GM18951 (cell line): ENCODE measurements around the gene ITPR1.
"Not testable (repeated sequence)": the region's sequence is repeated elsewhere in the genome, so short reads cannot be mapped to it uniquely, and the experiment has no call there.

Source experiments
- POLR2A ChIP-seq: IDR thresholded peaks from 4 replicates; pipeline ENCODE4 v1.6.1; 2011; ENCODE audit warnings: mild to moderate bottlenecking; ENCODE audit not compliant: insufficient read length, insufficient read depth; ENCODE audit errors: extremely low read depth
- in situ Hi-C: fragments of 300-500 bp; cut with MboI; formaldehyde crosslinking; loops from one replicate; pipeline ENCODE4 v1.12.0; 2022; ENCODE audit warnings: low sequenced_read_pairs, mixed read lengths, inconsistent platforms; ENCODE audit not compliant: unreplicated experiment

Gene ITPR1

DNA sequence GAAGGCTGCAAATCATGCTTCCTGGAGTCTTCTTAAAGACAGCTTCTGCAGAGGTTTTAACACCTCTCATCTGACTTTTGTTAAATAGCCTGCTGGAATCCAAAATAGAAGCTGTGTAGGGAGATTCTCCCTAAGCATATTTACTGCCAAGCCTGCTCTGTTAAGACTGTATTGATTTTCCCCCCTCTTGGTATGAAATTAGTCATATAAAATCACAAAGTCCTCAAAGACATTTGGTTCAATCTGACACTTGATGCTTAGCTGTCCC, 94.6 kb downstream of the ITPR1 start:
- in situ Hi-C loops: no loop called here
- TF ChIP-seq POLR2A: no peak

DNA sequence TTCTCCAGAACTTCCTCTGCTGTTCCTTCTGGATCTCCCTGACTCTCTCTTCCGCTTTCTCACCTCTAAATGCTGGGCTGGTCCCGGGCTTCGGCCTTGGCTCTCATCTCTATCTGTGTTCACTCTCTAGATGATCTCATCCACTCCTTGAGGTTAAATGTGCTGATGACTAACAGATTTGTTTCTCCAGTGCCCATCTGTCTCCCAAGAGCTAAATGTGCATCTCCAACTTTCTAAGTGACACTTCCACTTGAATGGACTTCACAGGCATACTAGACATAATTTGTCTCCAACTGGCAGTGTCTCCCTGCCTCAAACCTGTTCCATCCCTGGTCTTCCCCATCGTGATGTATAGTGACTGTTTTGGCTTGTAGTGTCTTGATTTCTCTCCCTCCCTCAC, 95.3 kb downstream of the ITPR1 start:
- in situ Hi-C loops: no loop called here
- TF ChIP-seq POLR2A: no peak

DNA sequence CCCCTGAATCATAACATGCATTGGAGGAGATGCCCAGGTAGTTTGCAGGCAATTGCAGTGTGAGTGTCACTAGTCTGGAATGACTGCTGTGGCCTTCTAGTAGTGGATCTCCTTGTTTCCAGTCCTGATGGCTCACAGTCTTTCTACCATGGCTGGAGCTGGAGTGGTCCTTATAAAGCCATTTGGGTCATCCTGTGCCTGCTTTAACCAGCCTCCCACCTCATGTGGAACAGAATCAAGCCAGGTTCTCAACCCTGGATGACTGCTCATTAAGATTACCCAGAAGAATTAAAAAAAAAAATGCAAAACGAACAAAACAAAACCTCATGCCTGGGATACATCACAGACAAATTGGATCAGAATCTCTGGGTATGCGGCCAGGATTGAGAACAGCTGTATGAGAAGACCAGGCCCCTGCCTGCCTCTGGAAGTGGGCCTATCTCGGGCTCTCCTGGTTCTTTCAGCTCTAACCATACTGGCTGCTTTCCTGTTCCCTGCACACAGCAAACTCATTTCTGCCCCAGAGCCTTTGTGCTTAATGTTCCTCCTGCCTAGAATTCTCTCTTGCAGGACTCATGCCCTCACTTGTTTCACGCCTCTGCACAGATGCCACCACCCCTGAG, 96.4 kb downstream of the ITPR1 start:
- no peak for TF ChIP-seq POLR2A
- in situ Hi-C loops: no loop called here

DNA sequence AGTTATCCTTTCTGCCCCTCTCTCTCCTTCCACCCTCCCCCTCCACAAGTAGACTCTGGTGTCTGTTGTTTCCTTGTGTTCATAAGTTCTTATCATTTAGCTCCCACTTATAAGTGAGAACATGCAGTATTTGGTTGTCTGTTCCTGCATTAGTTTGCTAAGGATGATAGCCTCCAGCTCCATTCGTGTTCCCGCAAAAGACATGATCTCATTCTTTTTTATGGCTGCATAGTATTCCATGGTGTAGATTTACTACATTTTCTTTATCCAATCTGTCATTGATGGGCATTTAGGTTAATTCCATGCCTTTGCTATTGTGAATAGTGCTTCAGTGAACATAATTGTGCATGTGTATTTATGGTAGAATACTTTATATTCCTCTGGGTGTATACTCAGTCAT, 97.7 kb downstream of the ITPR1 start:
- in situ Hi-C loops: not testable (repeated sequence)

DNA sequence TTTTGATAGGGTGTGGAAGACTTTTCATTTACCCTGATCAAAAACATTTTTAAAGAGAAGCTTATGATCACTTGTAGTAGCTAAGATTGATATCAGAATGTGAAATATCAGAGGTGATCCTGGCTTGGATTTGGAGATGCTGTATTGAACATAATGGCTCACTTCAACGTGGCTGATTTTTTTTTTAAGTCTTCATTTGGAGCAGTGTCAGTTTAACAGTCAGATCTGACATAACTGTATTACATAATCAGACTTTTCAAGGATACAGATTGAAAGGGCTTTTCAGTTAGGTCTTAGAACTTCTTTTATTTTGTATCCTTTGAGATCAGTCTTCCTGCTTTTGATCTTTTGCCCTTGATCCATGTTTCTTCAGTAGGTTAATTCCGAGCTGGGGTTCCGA, 98.5 kb downstream of the ITPR1 start:
- TF ChIP-seq POLR2A: no peak
- in situ Hi-C loops: no loop called here

DNA sequence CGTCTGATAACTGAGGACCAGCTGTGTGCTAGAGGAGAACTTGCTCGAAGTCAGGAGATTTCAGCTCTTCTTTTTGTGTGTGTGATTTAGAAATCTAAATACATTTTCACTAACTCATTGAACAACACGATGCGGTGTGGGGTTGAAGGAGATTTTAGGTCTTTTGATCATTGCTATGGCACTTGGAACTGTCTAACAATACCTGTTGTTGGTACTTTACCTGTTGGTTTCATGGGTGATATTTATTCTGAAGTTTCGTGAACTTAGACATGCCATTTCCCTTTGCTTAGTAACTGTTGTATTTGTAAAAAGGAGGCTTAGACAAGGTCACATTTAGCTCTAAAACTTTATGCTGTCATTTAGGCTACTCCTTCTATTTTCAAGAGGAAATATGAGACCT, 99.9 kb downstream of the ITPR1 start:
- in situ Hi-C loops: no loop called here
- no peak for TF ChIP-seq POLR2A

DNA sequence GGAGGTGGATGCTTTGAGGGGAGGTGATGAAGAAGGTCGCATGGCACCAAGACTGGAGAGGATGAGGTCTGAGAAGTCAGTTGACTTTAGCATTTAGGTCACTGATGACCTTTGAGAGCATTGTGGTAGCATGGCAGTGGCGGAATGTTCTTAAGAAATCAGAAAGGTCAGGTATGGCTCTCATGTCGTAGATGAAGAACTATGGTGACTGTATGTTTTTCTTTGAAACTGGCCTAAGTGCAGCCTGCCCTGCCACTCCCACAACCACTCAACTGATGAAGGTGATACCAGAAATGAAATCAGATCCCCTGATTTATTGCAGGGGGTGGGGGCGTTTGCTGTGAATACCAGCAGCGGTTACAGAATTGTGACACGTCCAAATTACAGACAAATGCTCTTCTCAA, 102.6 kb downstream of the ITPR1 start:
- TF ChIP-seq POLR2A: no peak

DNA sequence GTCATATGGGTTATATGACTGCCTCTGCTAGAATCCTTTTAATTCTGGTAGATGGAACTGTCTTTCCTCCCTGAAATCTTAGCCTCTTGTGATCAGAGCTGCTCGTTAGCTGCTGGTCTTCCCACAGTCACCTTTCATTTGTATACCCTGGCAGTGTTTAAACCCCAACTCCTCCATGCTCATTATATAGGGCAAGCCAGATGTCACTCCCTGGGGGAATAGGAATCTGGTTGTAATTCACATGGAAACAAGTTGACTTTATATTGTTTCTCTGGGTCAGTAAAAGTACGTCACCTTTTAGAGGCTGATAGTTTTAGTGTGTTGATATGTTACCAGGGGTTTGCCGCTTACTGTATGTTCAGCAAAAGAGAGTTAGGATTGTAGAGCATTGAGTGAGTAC, 103.5 kb downstream of the ITPR1 start:
- in situ Hi-C loops: no loop called here
- TF ChIP-seq POLR2A: no peak

More for the DNA sequence above, 102.6 kb downstream of the ITPR1 start:
- in situ Hi-C loops: no loop called here

DNA sequence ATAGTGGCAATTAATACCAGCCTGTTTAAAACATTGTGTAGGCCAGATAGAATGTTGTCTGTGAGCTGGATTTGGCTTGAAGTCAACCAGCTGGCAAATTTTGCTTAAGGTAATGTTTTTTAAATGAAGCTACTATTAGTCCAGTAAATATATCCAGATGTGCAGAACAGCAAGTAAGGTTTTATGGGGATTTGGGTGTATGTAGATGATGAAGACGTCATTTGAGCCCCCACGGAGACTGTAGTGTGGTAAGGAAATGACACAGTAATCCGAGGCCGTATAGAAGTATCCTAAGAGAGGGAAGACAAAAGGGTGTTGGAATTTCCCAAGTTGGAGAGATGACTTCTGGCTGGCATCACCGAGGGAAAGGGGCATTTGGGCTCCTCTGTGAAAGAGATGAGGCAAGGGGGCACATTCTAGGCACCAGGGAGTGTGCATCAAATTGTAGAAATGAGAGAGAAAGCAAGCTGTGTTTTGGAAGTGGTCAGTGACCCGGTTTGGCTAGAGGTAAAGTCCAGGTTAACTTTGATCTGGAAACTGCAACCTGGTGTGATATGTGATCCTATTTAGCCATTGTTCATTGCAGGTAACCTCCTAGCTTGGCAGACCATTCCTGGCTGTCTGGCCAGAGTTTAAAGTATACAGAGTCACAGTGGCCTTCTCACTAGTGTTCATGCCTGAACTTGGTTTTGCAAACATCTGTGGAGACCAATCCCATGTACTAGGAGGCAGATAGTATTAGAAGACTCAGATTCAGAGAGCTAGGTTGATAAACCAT, 104.2 kb downstream of the ITPR1 start:
- no peak for TF ChIP-seq POLR2A
- in situ Hi-C loops: no loop called here

DNA sequence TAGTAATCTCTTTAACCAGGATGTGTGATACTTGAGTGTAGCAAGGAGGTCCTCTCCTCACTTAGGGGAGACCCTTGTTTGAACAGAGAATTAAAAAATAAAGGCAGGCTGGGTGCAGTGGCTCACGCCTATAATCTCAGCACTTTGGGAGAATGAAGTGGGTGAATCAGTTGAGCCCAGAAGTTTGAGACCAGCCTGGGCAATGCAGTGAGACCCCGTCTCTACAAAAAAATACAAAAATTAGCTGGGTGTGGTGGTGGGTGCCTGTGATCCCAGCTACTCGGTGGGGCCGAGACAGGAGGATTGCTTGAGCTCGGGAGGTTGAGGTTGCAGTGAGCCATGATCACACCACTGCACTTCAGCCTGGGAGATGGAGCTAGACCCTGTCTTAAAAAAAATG, 105.1 kb downstream of the ITPR1 start:
- in situ Hi-C loops: not testable (repeated sequence)

DNA sequence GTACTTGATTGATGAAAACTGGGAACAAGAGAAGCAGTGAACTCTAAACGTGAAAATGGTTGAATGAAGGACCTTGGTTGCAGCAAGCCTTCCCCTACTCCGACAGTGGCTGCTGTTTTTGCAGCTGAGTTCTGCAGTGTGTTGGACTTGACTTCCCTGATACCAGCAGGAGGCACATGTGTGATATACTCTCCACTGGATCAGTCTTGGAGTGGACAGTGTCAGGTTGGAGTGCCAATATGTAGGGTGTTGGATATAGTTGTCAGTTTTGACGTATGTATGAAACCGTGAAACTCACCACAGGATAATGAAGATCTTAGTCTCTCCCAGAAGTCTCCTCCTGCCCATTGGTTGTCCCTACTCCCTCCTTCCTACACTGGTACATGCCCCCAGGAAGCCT, 106.5 kb downstream of the ITPR1 start:
- no peak for TF ChIP-seq POLR2A
- in situ Hi-C loops: no loop called here

DNA sequence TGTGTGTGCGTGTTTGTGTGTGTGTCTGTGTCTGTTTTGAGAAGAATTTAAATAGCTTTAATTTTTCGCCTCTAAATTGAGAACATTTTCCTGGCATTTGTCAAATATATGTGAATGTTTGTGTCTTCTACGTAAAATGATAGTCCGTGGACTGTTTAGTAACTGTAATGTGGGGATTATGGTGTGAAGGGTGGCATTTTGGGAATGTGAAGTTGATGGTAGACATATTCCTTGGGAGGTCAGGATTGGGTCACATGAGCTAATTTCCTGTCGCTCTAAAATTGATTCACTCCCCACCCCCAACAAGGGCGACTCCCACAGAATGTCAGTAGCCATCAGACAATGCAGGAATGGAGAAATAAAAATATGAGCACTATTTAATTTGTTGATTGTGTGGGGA, 107.3 kb downstream of the ITPR1 start:
- in situ Hi-C loops: no loop called here
- no peak for TF ChIP-seq POLR2A

DNA sequence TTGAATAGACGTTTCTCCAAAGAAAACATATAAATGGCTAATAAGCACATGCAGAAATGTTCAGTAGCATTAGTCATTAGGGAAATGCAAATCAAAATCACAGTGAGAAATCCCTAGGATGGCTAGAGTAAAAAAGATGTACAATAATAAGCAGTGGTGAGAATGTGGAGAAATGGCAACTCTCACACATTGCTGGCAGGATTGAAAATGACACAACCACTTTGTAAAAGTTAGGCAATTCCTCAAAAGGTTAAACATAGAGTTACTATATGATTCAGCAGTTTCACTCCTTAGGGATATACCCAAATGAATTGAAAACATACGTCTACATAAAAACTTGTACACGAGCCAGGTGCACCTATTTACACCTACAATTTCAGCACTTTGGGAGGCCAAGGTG, 108.7 kb downstream of the ITPR1 start:
- in situ Hi-C loops: no loop called here

DNA sequence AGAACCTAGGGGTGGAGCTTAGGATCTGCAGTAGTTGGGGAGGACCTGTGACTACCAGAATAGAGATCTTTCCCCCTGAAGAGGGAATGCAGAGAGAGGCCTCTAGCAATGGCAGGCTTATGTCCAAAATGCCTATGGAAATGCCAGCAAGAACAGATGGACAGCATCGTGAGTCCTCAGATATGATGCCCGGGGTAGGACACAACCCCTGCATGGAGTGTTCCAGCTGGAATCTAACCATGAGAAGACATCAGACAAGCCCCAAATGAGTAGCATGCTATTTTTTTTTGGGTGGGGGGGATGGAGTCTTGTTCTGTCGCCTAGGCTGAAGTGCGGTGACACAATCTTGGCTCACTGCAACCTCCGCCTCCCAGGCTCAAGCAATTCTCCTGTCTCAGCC, 111.5 kb downstream of the ITPR1 start:
- TF ChIP-seq POLR2A: no peak
- in situ Hi-C loops: no loop called here

More for the DNA sequence above, 108.7 kb downstream of the ITPR1 start:
- no peak for TF ChIP-seq POLR2A

DNA sequence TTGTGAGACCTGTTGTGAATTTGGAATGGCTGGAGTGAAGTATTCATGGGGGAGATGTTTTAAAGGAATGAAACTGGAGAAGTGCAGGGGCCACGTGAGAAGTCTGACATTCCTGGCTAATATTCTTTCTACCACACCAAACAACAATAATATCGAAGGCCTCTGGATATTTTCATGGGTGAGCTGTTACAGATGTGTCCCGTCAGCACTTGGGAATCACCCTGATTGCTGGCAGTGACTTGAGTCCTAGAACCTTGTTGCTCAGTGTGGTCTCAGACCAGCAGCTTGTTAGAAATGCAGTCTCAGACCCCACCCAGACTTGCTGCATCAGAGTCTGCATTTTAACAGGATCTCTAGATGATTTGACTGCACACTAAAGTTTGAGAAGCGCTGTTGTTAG, 113.8 kb downstream of the ITPR1 start:
- in situ Hi-C loops: no loop called here
- TF ChIP-seq POLR2A: no peak
